Measurements from ENCODE around the gene AAMDC.
A peak's percentile ranks its signal among the peaks of the same experiment; 100 is the strongest.

AAMDC gene

GRCh38 chr11:77820565-77821348 lies at the start of gene AAMDC, which contains the start of gene RSF1 (continued):
- TF ChIP-seq ZNF501 (tag by site-specific recombination; IDR thresholded peaks at IDR 0.05) (peak; percentile 73; the same call in 1 of the 2 replicates), PATZ1 (tag by site-specific recombination; IDR thresholded peaks at IDR 0.05) (peak; percentile 51), ZNF214 (tag by site-specific recombination; IDR thresholded peaks at IDR 0.05; ENCODE audit: borderline replicate concordance) (no peak), EGR2 (tag by site-specific recombination; IDR thresholded peaks at IDR 0.05; ENCODE audit: low read depth) (peak; percentile 69), KLF17 (tag by site-specific recombination; IDR thresholded peaks at IDR 0.05) (no peak; the same call in 1 of the 2 replicates), ZNF548 (tag by site-specific recombination; IDR thresholded peaks at IDR 0.05) (no peak), SP2 (tag by site-specific recombination; IDR thresholded peaks at IDR 0.05) (peak; percentile 89), ZBTB17 (tag by site-specific recombination; IDR thresholded peaks at IDR 0.05) (peak; percentile 98), ZNF645 (tag by site-specific recombination; IDR thresholded peaks at IDR 0.05) (no peak), ZNF518A (tag by site-specific recombination; conservative IDR thresholded peaks at IDR 0.05; ENCODE audit: low read depth) (no peak), FEZF1 (tag by site-specific recombination; IDR thresholded peaks at IDR 0.05) (peak; percentile 64), ZNF146 (tag by site-specific recombination; IDR thresholded peaks at IDR 0.05) (no peak), ZNF514 (tag by site-specific recombination; IDR thresholded peaks at IDR 0.05) (no peak), INSM2 (tag by site-specific recombination; IDR thresholded peaks at IDR 0.05) (no peak), ZNF76 (tag by site-specific recombination; IDR thresholded peaks at IDR 0.05; ENCODE audit: borderline replicate concordance, low read depth) (peak; percentile 84), ZNF398 (tag by site-specific recombination; IDR thresholded peaks at IDR 0.05) (peak; percentile 84), ZNF473 (tag by site-specific recombination; IDR thresholded peaks at IDR 0.05) (no peak), ZNF549 (tag by site-specific recombination; IDR thresholded peaks at IDR 0.05) (no peak), REPIN1 (tag by site-specific recombination; IDR thresholded peaks at IDR 0.05; ENCODE audit: low read depth) (no peak), KLF16 (tag by site-specific recombination; IDR thresholded peaks at IDR 0.05) (no peak; the same call in 1 of the 2 replicates), YY1 (tag by site-specific recombination; IDR thresholded peaks at IDR 0.05) (peak; percentile 84), ZNF580 (tag by site-specific recombination; IDR thresholded peaks at IDR 0.05) (no peak), ZBTB1 (tag by site-specific recombination; IDR thresholded peaks at IDR 0.05) (0 out of 2 replicates have a peak, but pooled peaks have one; percentile 61), ZFP69B (tag by site-specific recombination; IDR thresholded peaks at IDR 0.05) (no peak), GLI2 (tag by site-specific recombination; IDR thresholded peaks at IDR 0.05; ENCODE audit: borderline replicate concordance, low read depth) (no peak)
